T1000 (cell line): ENCODE data around the gene DCDC1.

Experiments used
- DNase-seq: peaks from one replicate; lab custom pipeline; 2025; ENCODE audit warnings: mixed read lengths; lab: John Stamatoyannopoulos, UW

DCDC1 gene

GRCh38 chr11:31236143-31236542, 133.4 kb downstream of the DCDC1 start:
- DNase-seq: no peak

GRCh38 chr11:31233425-31233824, 136.1 kb downstream of the DCDC1 start:
- no peak for DNase-seq

- DNase-seq: no peak
Measured at GRCh38 chr11:31231601-31232000, 137.9 kb downstream of the DCDC1 start.

- DNase-seq: no peak
Measured at GRCh38 chr11:31218847-31219246, 150.7 kb downstream of the DCDC1 start.

GRCh38 chr11:31214372-31214771, 155.2 kb downstream of the DCDC1 start:
- DNase-seq: no peak

- DNase-seq: no peak
Measured at GRCh38 chr11:31199378-31199777, 170.2 kb downstream of the DCDC1 start.

- DNase-seq: no peak
Measured at GRCh38 chr11:31173926-31174680, 195.4 kb downstream of the DCDC1 start.

GRCh38 chr11:31160504-31161422, 208.8 kb downstream of the DCDC1 start:
- DNase-seq: no peak

- DNase-seq: no peak
Measured at GRCh38 chr11:31150841-31151240, 218.7 kb downstream of the DCDC1 start.

GRCh38 chr11:31150011-31150410, 219.5 kb downstream of the DCDC1 start:
- no peak for DNase-seq

GRCh38 chr11:31141789-31142188, 227.8 kb downstream of the DCDC1 start:
- DNase-seq: no peak

- DNase-seq: no peak
Measured at GRCh38 chr11:31139479-31139878, 230.1 kb downstream of the DCDC1 start.

- no peak for DNase-seq
Measured at GRCh38 chr11:31132531-31133421, 236.8 kb downstream of the DCDC1 start.

- DNase-seq: no peak
Measured at GRCh38 chr11:31131760-31132159, 237.8 kb downstream of the DCDC1 start.

GRCh38 chr11:31127290-31127689, 242.2 kb downstream of the DCDC1 start:
- no peak for DNase-seq

GRCh38 chr11:31120428-31120827, 249.1 kb downstream of the DCDC1 start:
- no peak for DNase-seq

GRCh38 chr11:31118566-31118965, 251.0 kb downstream of the DCDC1 start:
- no peak for DNase-seq

GRCh38 chr11:31117038-31117437, 252.5 kb downstream of the DCDC1 start:
- no peak for DNase-seq

GRCh38 chr11:31114442-31114841, 255.1 kb downstream of the DCDC1 start:
- DNase-seq: no peak

- DNase-seq: no peak
Measured at GRCh38 chr11:31110830-31111229, 258.7 kb downstream of the DCDC1 start.

- no peak for DNase-seq
Measured at GRCh38 chr11:31109446-31109845, 260.1 kb downstream of the DCDC1 start.

GRCh38 chr11:31107649-31108048, 261.9 kb downstream of the DCDC1 start:
- no peak for DNase-seq
